Psoas muscle (tissue), 8 donors: ENCODE measurements around the gene SETBP1. TPM values are rescaled to one million over a fixed set of nuclear protein-coding genes. Genes with fewer than 3 reads are reported as not detected.

Experiments used
- ATAC-seq, 4 donors: fragments of 200-7000 bp; cut with Tn5 transposase; one replicate each; pipeline ENCODE4 v1.9.1; 2020; ENCODE audit warnings: moderate library complexity in 3 of 4, mild to moderate bottlenecking in 2 of 4
- DNase-seq, 2 donors: peaks; one replicate each; pipeline ENCODE4 v3.0.0-alpha.2; 2020
- H3K27ac ChIP-seq: fragments of 200-600 bp; one replicate; pipeline ENCODE4 v1.8.0; 2022
- H3K27me3 ChIP-seq, 3 donors: fragments of 200-600 bp in 1 of 3; one replicate each; pipeline versions ENCODE4 v1.6.1 to v1.8.0; 2013 to 2022; ENCODE audit warnings: low read length in 2 of 3, mild to moderate bottlenecking in 2 of 3, moderate library complexity in 1 of 3; ENCODE audit not compliant: insufficient read depth in 3 of 3
- H3K36me3 ChIP-seq, 2 donors: fragments of 200-600 bp in 1 of 2; one replicate each; pipeline versions ENCODE4 v1.6.1 to v1.8.0; 2013 to 2022; ENCODE audit warnings: low read depth in 1 of 2, mild to moderate bottlenecking in 1 of 2, moderate library complexity in 1 of 2; ENCODE audit not compliant: insufficient read depth in 1 of 2
- H3K4me1 ChIP-seq: fragments of 200-600 bp; one replicate; pipeline ENCODE4 v1.8.0; 2022
- H3K4me3 ChIP-seq: fragments of 200-600 bp; one replicate; pipeline ENCODE4 v1.8.0; 2022; ENCODE audit warnings: mild to moderate bottlenecking
- H3K9me3 ChIP-seq: fragments of 200-600 bp; one replicate; pipeline ENCODE4 v1.8.0; 2022
- CTCF ChIP-seq: fragments of 200-600 bp; IDR thresholded peaks from one replicate; pipeline ENCODE4 v1.8.0; 2022; ENCODE audit warnings: antibody characterized with exemption
- WGBS, 3 donors: extraction: QIAGEN DNeasy Blood & Tissue Kit; methylation state at CpG; one replicate each; pipeline versions ENCODE4 v1.1.6 to v1.1.7; 2013; 5-methylcytosine and 5-hydroxymethylcytosine counted together
- intact Hi-C, 2 donors: fragments of 100-400 bp; cut with DNase I; formaldehyde crosslinking; loops; one replicate each; pipeline versions ENCODE4 v1.11.0 to v1.14.2; 2022
- polyA plus RNA-seq, 3 donors: library from polyadenylated mRNA; stranded (reverse); fragments of 200-250 nt; gene quantifications; one replicate each; pipeline ENCODE4 v1.2.3, GENCODE V29; 2013
- total RNA-seq, 4 donors: library from RNA; stranded (reverse); fragmentation: NEBNext Ultra II Directional in 2 of 4; extraction: Animal tissue kit (Norgen Biotek cat#: 25700) in 2 of 4; gene quantifications; one replicate each; pipeline versions ENCODE4 v1.2.1 to v1.2.4, GENCODE V29; 2021 to 2023
- donor health status: healthy with polysubstance abuse.
- donor health status: DM: no; HTN: no; CAD: no; lungs with moderate emphysema.
- donor health status: Bipolar disorder and iron deficiency.
- donor health status: healthy.
- donor health status: DM: yes; HTN: yes; CAD: no.
- donor health status: DM: no; HTN: no; CAD: no.
- donor health status: DM: no; HTN: no; CAD: no.
- donor health status: DM: yes; HTN: yes; CAD: no.

Gene SETBP1
- total and polyA plus RNA-seq, 7 donors, result 0.61 to 21.0 (median 10.5) TPM

GRCh38 chr18:44781886-44782285 is 101.2 kb downstream of the SETBP1 start:
- Histone ChIP-seq H3K9me3 (no peaks in the 10 kb centered on the region), H3K27ac (peak overlapping the region; percentile 60), H3K36me3 (no peaks in the 10 kb centered on the region), H3K4me3 (no peak overlapping the region), H3K27me3 (no peaks in the 10 kb centered on the region), H3K4me1 (peaks cover 34% of the 10 kb centered on the region)
- DNase-seq (no peak), ATAC-seq (peak in 3 of 4 donors; percentile 39 to 67 (median 45))
- intact Hi-C loops, result no loop called here
- 20 to 45% (median 24%) methylated on average over 3 of the region's 3 CpGs for WGBS, 3 donors
- TF ChIP-seq CTCF, result no peak

DNA sequence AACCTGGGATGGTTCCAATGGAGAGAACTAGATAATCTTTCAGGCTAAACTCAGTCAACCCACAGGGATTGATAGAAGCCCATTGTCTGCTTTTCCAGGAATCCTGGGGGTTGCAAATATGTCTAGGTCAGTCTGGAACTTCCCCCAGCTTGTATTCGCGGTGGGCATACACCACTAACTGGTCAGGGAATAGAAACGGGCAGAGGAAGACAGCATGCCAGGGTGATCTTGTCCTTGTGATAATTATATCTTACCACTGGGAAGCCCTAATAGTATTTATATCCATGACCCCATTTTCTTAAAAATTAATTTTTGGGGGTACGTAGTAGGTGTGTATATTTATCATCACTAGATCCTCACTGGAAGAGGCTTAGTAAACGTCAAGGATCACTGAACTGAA is 101.9 kb downstream of the SETBP1 start:
- H3K4me1 ChIP-seq, result peaks cover 28% of the 10 kb centered on the region
- 31 to 41% (median 37%) methylated on average over 5 of the region's 5 CpGs for WGBS, 3 donors
- ATAC-seq (peak; percentile 20 to 74 (median 62)), DNase-seq (no peak)
- intact Hi-C loops, result no loop called here
- no peaks in the 10 kb centered on the region for H3K27me3 ChIP-seq
- peak overlapping the region; percentile 60 for H3K27ac ChIP-seq
- H3K36me3 ChIP-seq, result no peaks in the 10 kb centered on the region
- TF ChIP-seq CTCF, result no peak
- no peak overlapping the region for H3K4me3 ChIP-seq
- H3K9me3 ChIP-seq, result no peaks in the 10 kb centered on the region

DNA sequence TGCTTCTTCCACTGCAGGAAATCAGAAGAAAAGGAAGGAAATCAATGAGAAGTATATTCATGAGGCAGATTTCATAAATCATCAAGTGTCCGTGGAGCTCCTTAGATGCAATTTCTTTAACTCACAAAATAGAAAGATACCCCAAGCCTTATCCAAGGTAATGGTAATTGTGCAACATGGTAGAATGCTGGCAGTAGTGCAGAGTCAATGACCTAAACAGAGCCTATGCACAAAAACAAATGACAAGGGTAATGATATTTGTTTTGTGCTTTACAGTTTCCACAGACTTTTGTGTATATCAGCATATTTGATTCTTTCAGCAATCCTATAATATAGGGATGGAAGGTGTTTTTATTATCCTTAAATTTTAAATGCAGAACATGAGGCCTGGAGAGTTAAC is 102.7 kb downstream of the SETBP1 start:
- intact Hi-C loops, result no loop called here
- Histone ChIP-seq H3K27me3 (no peaks in the 10 kb centered on the region), H3K36me3 (no peaks in the 10 kb centered on the region), H3K27ac (peak overlapping the region; percentile 60), H3K4me1 (peaks cover 30% of the 10 kb centered on the region), H3K9me3 (no peaks in the 10 kb centered on the region), H3K4me3 (no peak overlapping the region)
- DNase-seq, result no peak
- no peak for ATAC-seq
- no peak for TF ChIP-seq CTCF
- WGBS, 3 donors, result 69 to 78% (median 72%) methylated on average over 1 of the region's 1 CpG

GRCh38 chr18:44786257-44786656 is 105.6 kb downstream of the SETBP1 start:
- ATAC-seq, result no peak
- intact Hi-C loops, result no loop called here
- no peak for TF ChIP-seq CTCF
- Histone ChIP-seq H3K9me3 (no peaks in the 10 kb centered on the region), H3K27ac (peak overlapping the region; percentile 65), H3K4me1 (peaks cover 59% of the 10 kb centered on the region), H3K27me3 (no peaks in the 10 kb centered on the region), H3K4me3 (peak overlapping the region; percentile 48), H3K36me3 (no peaks in the 10 kb centered on the region)
- DNase-seq, result no peak

DNA sequence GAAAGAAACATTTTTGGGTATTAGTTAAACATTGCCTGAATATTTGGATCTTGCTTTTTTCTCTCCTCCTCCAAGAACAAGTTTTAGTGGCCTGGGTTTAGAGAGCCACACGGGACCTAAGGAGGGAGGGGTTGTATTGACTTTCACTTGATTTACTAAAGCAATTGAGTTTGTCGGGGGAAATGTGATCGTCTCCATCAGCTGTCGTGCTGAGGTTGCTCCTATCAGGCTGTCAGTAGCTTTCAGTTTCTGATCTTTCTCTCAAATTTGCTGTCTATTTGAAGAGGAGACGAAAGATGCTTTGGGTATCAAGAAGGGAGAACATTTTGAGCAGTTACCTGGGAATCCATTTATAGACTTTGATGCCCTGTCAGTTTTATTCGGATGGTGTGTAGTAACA is 106.0 kb downstream of the SETBP1 start:
- Histone ChIP-seq H3K4me3 (peak overlapping the region; percentile 48), H3K27me3 (no peaks in the 10 kb centered on the region), H3K36me3 (no peaks in the 10 kb centered on the region), H3K27ac (peak overlapping the region; percentile 65), H3K9me3 (no peaks in the 10 kb centered on the region), H3K4me1 (peaks cover 61% of the 10 kb centered on the region)
- no peak for ATAC-seq
- no peak for DNase-seq
- WGBS, 3 donors, result 23 to 33% (median 23%) methylated on average over 6 of the region's 6 CpGs
- intact Hi-C loops, result no loop called here
- no peak for TF ChIP-seq CTCF
